Ovary (tissue), 9 donors: ENCODE results near the gene BTF3. TPM values are rescaled to one million over a fixed set of nuclear protein-coding genes. Genes with fewer than 3 reads are reported as not detected.

Experiments used
- DNase-seq, 5 donors: peaks; one replicate each; pipeline ENCODE4 v3.0.0-alpha.2; 2019 to 2020
- H3K27ac ChIP-seq, 2 donors: fragments of 200-600 bp; one replicate each; pipeline versions ENCODE4 v1.5.1 to v1.8.0; 2019 to 2022
- H3K27me3 ChIP-seq: fragments of 200-600 bp; one replicate; pipeline ENCODE4 v1.8.0; 2022
- H3K36me3 ChIP-seq: fragments of 200-600 bp; sonication (generic); one replicate; pipeline ENCODE4 v1.5.1; 2019
- H3K4me1 ChIP-seq: one replicate; pipeline ENCODE4 v1.8.1; 2013; ENCODE audit warnings: mild to moderate bottlenecking, moderate library complexity; ENCODE audit not compliant: insufficient read depth
- H3K4me3 ChIP-seq: fragments of 200-600 bp; sonication (generic); one replicate; pipeline ENCODE4 v1.5.1; 2017
- H3K9me3 ChIP-seq, 2 donors: fragments of 200-600 bp in 1 of 2; sonication (generic) in 1 of 2; one replicate each; pipeline versions ENCODE4 v1.5.1 to v1.8.1; 2013 to 2019; ENCODE audit warnings: mild to moderate bottlenecking in 1 of 2, moderate library complexity in 1 of 2
- CTCF ChIP-seq, 3 donors: fragments of 450-650 bp in 2 of 3; fragments of 200-600 bp in 1 of 3; IDR thresholded peaks; one replicate each; pipeline versions ENCODE4 v1.5.1 to v1.8.0; 2016 to 2022; ENCODE audit warnings: antibody characterized with exemption in 3 of 3, mild to moderate bottlenecking in 1 of 3
- EP300 ChIP-seq: sonication (generic); formaldehyde crosslinking; IDR thresholded peaks from one replicate; pipeline ENCODE4 v1.6.1; 2017; ENCODE audit warnings: antibody characterized with exemption
- POLR2A ChIP-seq: fragments of 450-650 bp; IDR thresholded peaks from one replicate; pipeline ENCODE4 v1.6.1; 2017; ENCODE audit warnings: antibody characterized with exemption, mild to moderate bottlenecking, moderate library complexity
- intact Hi-C, 4 donors: fragments of 100-400 bp; cut with DNase I; formaldehyde crosslinking; loops; one replicate each; pipeline versions ENCODE4 v1.11.0 to v1.15.1; 2022 to 2023
- polyA plus RNA-seq, 2 donors: library from polyadenylated mRNA; stranded (reverse); fragments of 200-250 nt in 1 of 2; fragments of 350-450 nt in 1 of 2; fragmentation: Illumina TruSeq in 1 of 2; extraction: RNeasy Lipid Tissue Mini Kit (QIAGEN cat#74804) in 1 of 2; gene quantifications; one replicate each; pipeline ENCODE4 v1.2.3, GENCODE V29; 2013 to 2014
- total RNA-seq, 7 donors: library from RNA; depleted of rRNA in 2 of 7; stranded (reverse); fragments of >200 nt in 2 of 7; fragmentation: NEBNext Ultra II Directional in 3 of 7; extraction: Animal tissue kit (Norgen Biotek cat#: 25700) in 3 of 7; gene quantifications; one replicate each; pipeline versions ENCODE4 v1.1.0 to v1.2.4, GENCODE V29; 2016 to 2023
- donor health status: DM: no; HTN: no; CAD: no; lungs with moderate emphysema.
- donor health status: DM: no; HTN: no; CAD: no.
- donor health status: Bipolar disorder and iron deficiency.
- donor health status: DM: yes; HTN: yes; CAD: no.
- donor health status: DM: no; HTN: no; CAD: no.
- donor health status: DM: yes; HTN: yes; CAD: no.

The BTF3 gene
- total and polyA plus RNA-seq, 9 donors = 648 to 1,776 (median 975) TPM

- intact Hi-C loops = loop anchor here in 1 of 4 donors (5.0 kb wide), 1 partner anchor 1095 kb away; no protein-coding TSS in a partner anchor
- Histone ChIP-seq H3K36me3 (no peaks in the 10 kb centered on the region), H3K27me3 (no peaks in the 10 kb centered on the region), H3K4me3 (no peak overlapping the region), H3K4me1 (no peaks in the 10 kb centered on the region), H3K9me3 (no peaks in the 10 kb centered on the region), H3K27ac (no peak overlapping the region)
- TF ChIP-seq POLR2A = no peak
- TF ChIP-seq EP300 = no peak
- no peak for TF ChIP-seq CTCF (IDR thresholded peaks at IDR 0.05)
- no peak for DNase-seq
Measured at GRCh38 chr5:73552642-73553041, 54.4 kb downstream of the BTF3 start.

Other genes starting within 250 kb of the BTF3 start
- under 1 TPM; 0.08 to 0.73 (median 0.11) TPM for gene FOXD1, start 49.7 kb upstream of the BTF3 start, total RNA-seq
- under 1 TPM in 1 of 2 donors, not detected in 1; 0.18 TPM for gene FOXD1, start 49.7 kb upstream of the BTF3 start, polyA plus RNA-seq
- gene ANKRA2, start 67.2 kb downstream of the BTF3 start, total RNA-seq = 10 to 100 TPM; 22.3 to 44.2 (median 23.1) TPM
- gene ANKRA2, start 67.2 kb downstream of the BTF3 start, polyA plus RNA-seq = 10 to 100 TPM; 25.5 to 28.3 TPM
- gene UTP15, start 67.3 kb downstream of the BTF3 start, total RNA-seq = 10 to 100 TPM in 6 of 7 donors, 1 to 10 TPM in 1; 8.5 to 28.0 (median 16.2) TPM
- 1 to 10 TPM; 3.5 to 7.6 TPM for gene UTP15, start 67.3 kb downstream of the BTF3 start, polyA plus RNA-seq
- 10 to 100 TPM; 29.4 to 75.6 (median 36.6) TPM for gene ARHGEF28, start 127.8 kb downstream of the BTF3 start, total RNA-seq
- 10 to 100 TPM; 21.5 to 34.0 TPM for gene ARHGEF28, start 127.8 kb downstream of the BTF3 start, polyA plus RNA-seq